GM23338 (cell line): ENCODE data around the gene ACVR1C. TPM values are rescaled to one million over a fixed set of nuclear protein-coding genes. Genes with fewer than 3 reads are reported as not detected.

Experiments
- ATAC-seq: fragments of 200-7000 bp; cut with Tn5 transposase; 3 replicates; pipeline ENCODE4 v1.9.1; 2020
- DNase-seq: peaks from one replicate; pipeline ENCODE4 v3.0.0-alpha.2; 2015; ENCODE audit warnings: low spot score
- H2AFZ ChIP-seq: fragments of 200-600 bp; sonication (generic); 2 replicates; pipeline ENCODE4 v1.8.0; 2016; ENCODE audit warnings: antibody characterized with exemption, mild to moderate bottlenecking, moderate library complexity
- H3F3A ChIP-seq: fragments of 200-600 bp; sonication (generic); replicated peaks from 2 replicates; pipeline ENCODE4 v1.8.0; 2017; ENCODE audit warnings: antibody characterized with exemption, mixed run types, low read depth
- H3K27ac ChIP-seq: fragments of 200-600 bp; sonication (generic); 2 replicates; pipeline ENCODE4 v1.6.1; 2016; ENCODE audit warnings: low read depth
- H3K27me3 ChIP-seq: fragments of 200-600 bp; sonication (generic); 2 replicates; pipeline ENCODE4 v1.8.0; 2016; ENCODE audit warnings: mild to moderate bottlenecking, mixed run types, moderate library complexity; ENCODE audit not compliant: insufficient read depth
- H3K36me3 ChIP-seq: fragments of 200-600 bp; sonication (generic); 2 replicates; pipeline ENCODE4 v1.8.0; 2016; ENCODE audit warnings: mild to moderate bottlenecking; ENCODE audit not compliant: insufficient read depth
- H3K4me1 ChIP-seq: fragments of 200-600 bp; sonication (generic); 2 replicates; pipeline ENCODE4 v1.8.0; 2016; ENCODE audit warnings: mild to moderate bottlenecking, moderate library complexity; ENCODE audit not compliant: insufficient read depth
- H3K4me2 ChIP-seq: fragments of 200-600 bp; sonication (generic); 2 replicates; pipeline ENCODE4 v1.7.1; 2017; ENCODE audit warnings: mixed run types
- H3K4me3 ChIP-seq: fragments of 200-600 bp; sonication (generic); 2 replicates; pipeline ENCODE4 v1.6.1; 2016; ENCODE audit warnings: mixed run types
- H3K79me2 ChIP-seq: fragments of 200-600 bp; sonication (generic); replicated peaks from 2 replicates; pipeline ENCODE4 v1.8.0; 2017; ENCODE audit warnings: mild to moderate bottlenecking; ENCODE audit not compliant: insufficient read depth
- H3K9me2 ChIP-seq: fragments of 200-600 bp; sonication (generic); 2 replicates; pipeline ENCODE4 v1.8.0; 2017; ENCODE audit not compliant: insufficient read depth
- H4K20me1 ChIP-seq: fragments of 200-600 bp; sonication (generic); replicated peaks from 2 replicates; pipeline ENCODE4 v1.8.0; 2017; ENCODE audit warnings: mild to moderate bottlenecking; ENCODE audit not compliant: insufficient read depth
- H3K27ac Mint-ChIP-seq: 2 replicates; pipeline ENCODE4 v1.8.0; 2020; ENCODE audit warnings: inconsistent platforms, mild to moderate bottlenecking, moderate library complexity, mixed read lengths
- H3K27me3 Mint-ChIP-seq: 3 replicates; pipeline ENCODE4 v1.8.0; 2022; ENCODE audit warnings: low read depth, mild to moderate bottlenecking, moderate library complexity, mixed read lengths, inconsistent platforms; ENCODE audit not compliant: insufficient read depth, poor library complexity
- H3K36me3 Mint-ChIP-seq: 3 replicates; pipeline ENCODE4 v1.8.0; 2021; ENCODE audit warnings: low read depth, mild to moderate bottlenecking, inconsistent platforms, moderate library complexity, mixed read lengths
- H3K4me1 Mint-ChIP-seq: 3 replicates; pipeline ENCODE4 v1.8.0; 2020; ENCODE audit warnings: mild to moderate bottlenecking, inconsistent platforms, mixed read lengths
- H3K4me3 Mint-ChIP-seq: 3 replicates; pipeline ENCODE4 v1.8.0; 2021; ENCODE audit warnings: moderate library complexity, mild to moderate bottlenecking, inconsistent platforms, mixed read lengths
- H3K9me3 Mint-ChIP-seq: 3 replicates; pipeline ENCODE4 v1.8.0; 2020; ENCODE audit warnings: moderate library complexity, mild to moderate bottlenecking, inconsistent platforms, mixed read lengths
- CREB1 ChIP-seq: fragments of 250-450 bp; sonication (Bioruptor Pico); IDR thresholded peaks from 2 replicates; pipeline ENCODE4 v1.5.0; 2020; ENCODE audit warnings: low read depth, mild to moderate bottlenecking, moderate library complexity
- EZH2 ChIP-seq: fragments of 200-600 bp; sonication (generic); IDR thresholded peaks from one replicate; pipeline ENCODE4 v1.8.0; 2017; ENCODE audit warnings: antibody characterized with exemption, mild to moderate bottlenecking, low read depth; ENCODE audit not compliant: unreplicated experiment
- EZH2phosphoT487 ChIP-seq: fragments of 200-600 bp; sonication (generic); IDR thresholded peaks from one replicate; pipeline ENCODE4 v1.8.1; 2018; ENCODE audit warnings: antibody characterized with exemption; ENCODE audit not compliant: unreplicated experiment
- JUNB ChIP-seq: IDR thresholded peaks from one replicate; pipeline ENCODE4 v1.6.1; 2016; ENCODE audit warnings: antibody characterized with exemption; ENCODE audit not compliant: unreplicated experiment
- NANOG ChIP-seq: IDR thresholded peaks from 2 replicates; pipeline ENCODE4 v1.6.1; 2016; ENCODE audit warnings: antibody characterized with exemption, borderline replicate concordance
- POLR2AphosphoS5 ChIP-seq: IDR thresholded peaks from 2 replicates; pipeline ENCODE4 v1.6.1; 2016; ENCODE audit warnings: antibody characterized with exemption, low read depth
- STAT1 ChIP-seq: IDR thresholded peaks from one replicate; pipeline ENCODE4 v1.6.1; 2016; ENCODE audit warnings: antibody characterized with exemption; ENCODE audit not compliant: unreplicated experiment
- ZNF114 ChIP-seq: fragments of 250-450 bp; sonication (Bioruptor Pico); IDR thresholded peaks from 2 replicates; pipeline ENCODE4 v1.5.0; 2020; ENCODE audit warnings: mild to moderate bottlenecking, moderate library complexity
- ZNF331 ChIP-seq: fragments of 250-450 bp; sonication (Bioruptor Pico); IDR thresholded peaks from 2 replicates; pipeline ENCODE4 v1.5.0; 2020; ENCODE audit warnings: low read depth, mild to moderate bottlenecking, moderate library complexity
- polyA plus RNA-seq: library from polyadenylated mRNA; unstranded; fragments of >200 nt; fragmentation: Nextera tagmentation; extraction: Ambion mirVana; gene quantifications from 2 replicates; pipeline ENCODE4 v1.2.1, GENCODE V29; 2016
- total RNA-seq: library from RNA; depleted of rRNA; stranded (reverse); fragments of >200 nt; shearing (Covaris generic); gene quantifications from 2 replicates; pipeline ENCODE4 v1.2.3, GENCODE V29; 2014
- TF ChIP-seq, protein P1 (sequence below): IDR thresholded peaks from one replicate; pipeline ENCODE4 v1.6.1; 2018; ENCODE audit warnings: antibody characterized with exemption; ENCODE audit not compliant: unreplicated experiment
- TF ChIP-seq, protein P2 (sequence below), 2 experiments: fragments of 200-600 bp in 1 of 2; sonication (generic) in 1 of 2; conservative IDR thresholded peaks; 2 replicates each; pipeline versions ENCODE4 v1.5.1 to v1.6.1; 2016 to 2017; ENCODE audit warnings: antibody characterized with exemption in 2 of 2, low read depth in 2 of 2, mild to moderate bottlenecking in 2 of 2, moderate library complexity in 1 of 2
- TF ChIP-seq, protein P3 (sequence below): fragments of 250-450 bp; sonication (Bioruptor Pico); IDR thresholded peaks from 2 replicates; pipeline ENCODE4 v1.5.0; 2020; ENCODE audit warnings: mild to moderate bottlenecking, moderate library complexity
- TF ChIP-seq, protein P4 (sequence below): IDR thresholded peaks from 2 replicates; pipeline ENCODE4 v1.6.1; 2016; ENCODE audit warnings: antibody characterized with exemption

Gene ACVR1C
- total and polyA plus RNA-seq, 2 experiments from 2014 or later: 0.61 to 0.94 TPM

DNA sequence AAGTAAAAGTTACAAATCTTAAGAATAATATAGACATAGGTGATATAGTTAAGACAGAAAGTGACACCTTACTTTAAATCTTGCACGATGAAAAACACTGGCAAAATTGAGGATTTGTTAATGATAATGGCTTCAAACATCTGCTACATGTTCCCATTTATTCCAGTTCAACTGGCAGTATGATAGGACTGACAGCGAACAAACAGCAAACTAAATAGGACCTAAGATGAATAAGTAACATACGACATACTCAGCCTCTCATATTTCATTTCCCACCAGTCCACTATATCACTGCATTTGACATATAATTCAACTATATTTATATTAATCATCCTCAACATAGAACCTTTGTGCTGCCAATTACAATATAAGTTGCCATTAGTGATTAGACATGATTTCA is 36.3 kb downstream of the ACVR1C start:
- Mint-ChIP-seq H3K9me3 (no peaks in the 10 kb centered on the region), H3K27me3 (no peaks in the 10 kb centered on the region)

More for the DNA sequence above, 36.3 kb downstream of the ACVR1C start:
- Histone ChIP-seq H3K4me1 (no peaks in the 10 kb centered on the region), H3F3A (no peaks in the 10 kb centered on the region), H3K9me2 (no peaks in the 10 kb centered on the region), H4K20me1 (no peaks in the 10 kb centered on the region), H3K27ac (no peak overlapping the region), H2AFZ (no peak overlapping the region), H3K79me2 (no peaks in the 10 kb centered on the region), H3K4me3 (no peak overlapping the region), H3K4me2 (no peak overlapping the region), H3K36me3 (no peaks in the 10 kb centered on the region), H3K27me3 (no peaks in the 10 kb centered on the region)
- Mint-ChIP-seq H3K27ac (no peak overlapping the region), H3K4me1 (peaks cover 3% of the 10 kb centered on the region; the same call in 2 of the 3 replicates), H3K4me3 (no peak overlapping the region), H3K36me3 (no peaks in the 10 kb centered on the region)
- TF ChIP-seq, protein P1, sequence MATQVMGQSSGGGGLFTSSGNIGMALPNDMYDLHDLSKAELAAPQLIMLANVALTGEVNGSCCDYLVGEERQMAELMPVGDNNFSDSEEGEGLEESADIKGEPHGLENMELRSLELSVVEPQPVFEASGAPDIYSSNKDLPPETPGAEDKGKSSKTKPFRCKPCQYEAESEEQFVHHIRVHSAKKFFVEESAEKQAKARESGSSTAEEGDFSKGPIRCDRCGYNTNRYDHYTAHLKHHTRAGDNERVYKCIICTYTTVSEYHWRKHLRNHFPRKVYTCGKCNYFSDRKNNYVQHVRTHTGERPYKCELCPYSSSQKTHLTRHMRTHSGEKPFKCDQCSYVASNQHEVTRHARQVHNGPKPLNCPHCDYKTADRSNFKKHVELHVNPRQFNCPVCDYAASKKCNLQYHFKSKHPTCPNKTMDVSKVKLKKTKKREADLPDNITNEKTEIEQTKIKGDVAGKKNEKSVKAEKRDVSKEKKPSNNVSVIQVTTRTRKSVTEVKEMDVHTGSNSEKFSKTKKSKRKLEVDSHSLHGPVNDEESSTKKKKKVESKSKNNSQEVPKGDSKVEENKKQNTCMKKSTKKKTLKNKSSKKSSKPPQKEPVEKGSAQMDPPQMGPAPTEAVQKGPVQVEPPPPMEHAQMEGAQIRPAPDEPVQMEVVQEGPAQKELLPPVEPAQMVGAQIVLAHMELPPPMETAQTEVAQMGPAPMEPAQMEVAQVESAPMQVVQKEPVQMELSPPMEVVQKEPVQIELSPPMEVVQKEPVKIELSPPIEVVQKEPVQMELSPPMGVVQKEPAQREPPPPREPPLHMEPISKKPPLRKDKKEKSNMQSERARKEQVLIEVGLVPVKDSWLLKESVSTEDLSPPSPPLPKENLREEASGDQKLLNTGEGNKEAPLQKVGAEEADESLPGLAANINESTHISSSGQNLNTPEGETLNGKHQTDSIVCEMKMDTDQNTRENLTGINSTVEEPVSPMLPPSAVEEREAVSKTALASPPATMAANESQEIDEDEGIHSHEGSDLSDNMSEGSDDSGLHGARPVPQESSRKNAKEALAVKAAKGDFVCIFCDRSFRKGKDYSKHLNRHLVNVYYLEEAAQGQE: no peak
- no peak for TF ChIP-seq EZH2phosphoT487
- TF ChIP-seq STAT1: no peak
- TF ChIP-seq, protein P2, sequence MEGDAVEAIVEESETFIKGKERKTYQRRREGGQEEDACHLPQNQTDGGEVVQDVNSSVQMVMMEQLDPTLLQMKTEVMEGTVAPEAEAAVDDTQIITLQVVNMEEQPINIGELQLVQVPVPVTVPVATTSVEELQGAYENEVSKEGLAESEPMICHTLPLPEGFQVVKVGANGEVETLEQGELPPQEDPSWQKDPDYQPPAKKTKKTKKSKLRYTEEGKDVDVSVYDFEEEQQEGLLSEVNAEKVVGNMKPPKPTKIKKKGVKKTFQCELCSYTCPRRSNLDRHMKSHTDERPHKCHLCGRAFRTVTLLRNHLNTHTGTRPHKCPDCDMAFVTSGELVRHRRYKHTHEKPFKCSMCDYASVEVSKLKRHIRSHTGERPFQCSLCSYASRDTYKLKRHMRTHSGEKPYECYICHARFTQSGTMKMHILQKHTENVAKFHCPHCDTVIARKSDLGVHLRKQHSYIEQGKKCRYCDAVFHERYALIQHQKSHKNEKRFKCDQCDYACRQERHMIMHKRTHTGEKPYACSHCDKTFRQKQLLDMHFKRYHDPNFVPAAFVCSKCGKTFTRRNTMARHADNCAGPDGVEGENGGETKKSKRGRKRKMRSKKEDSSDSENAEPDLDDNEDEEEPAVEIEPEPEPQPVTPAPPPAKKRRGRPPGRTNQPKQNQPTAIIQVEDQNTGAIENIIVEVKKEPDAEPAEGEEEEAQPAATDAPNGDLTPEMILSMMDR (conservative IDR thresholded peaks at IDR 0.05; ENCODE audit: low read depth in 2 of 2): no peak
- no peak for TF ChIP-seq NANOG
- no peak for TF ChIP-seq ZNF331 (CRISPR knock-in tag)
- TF ChIP-seq JUNB: no peak
- TF ChIP-seq POLR2AphosphoS5: no peak
- no peak for TF ChIP-seq EZH2
- TF ChIP-seq, protein P3, sequence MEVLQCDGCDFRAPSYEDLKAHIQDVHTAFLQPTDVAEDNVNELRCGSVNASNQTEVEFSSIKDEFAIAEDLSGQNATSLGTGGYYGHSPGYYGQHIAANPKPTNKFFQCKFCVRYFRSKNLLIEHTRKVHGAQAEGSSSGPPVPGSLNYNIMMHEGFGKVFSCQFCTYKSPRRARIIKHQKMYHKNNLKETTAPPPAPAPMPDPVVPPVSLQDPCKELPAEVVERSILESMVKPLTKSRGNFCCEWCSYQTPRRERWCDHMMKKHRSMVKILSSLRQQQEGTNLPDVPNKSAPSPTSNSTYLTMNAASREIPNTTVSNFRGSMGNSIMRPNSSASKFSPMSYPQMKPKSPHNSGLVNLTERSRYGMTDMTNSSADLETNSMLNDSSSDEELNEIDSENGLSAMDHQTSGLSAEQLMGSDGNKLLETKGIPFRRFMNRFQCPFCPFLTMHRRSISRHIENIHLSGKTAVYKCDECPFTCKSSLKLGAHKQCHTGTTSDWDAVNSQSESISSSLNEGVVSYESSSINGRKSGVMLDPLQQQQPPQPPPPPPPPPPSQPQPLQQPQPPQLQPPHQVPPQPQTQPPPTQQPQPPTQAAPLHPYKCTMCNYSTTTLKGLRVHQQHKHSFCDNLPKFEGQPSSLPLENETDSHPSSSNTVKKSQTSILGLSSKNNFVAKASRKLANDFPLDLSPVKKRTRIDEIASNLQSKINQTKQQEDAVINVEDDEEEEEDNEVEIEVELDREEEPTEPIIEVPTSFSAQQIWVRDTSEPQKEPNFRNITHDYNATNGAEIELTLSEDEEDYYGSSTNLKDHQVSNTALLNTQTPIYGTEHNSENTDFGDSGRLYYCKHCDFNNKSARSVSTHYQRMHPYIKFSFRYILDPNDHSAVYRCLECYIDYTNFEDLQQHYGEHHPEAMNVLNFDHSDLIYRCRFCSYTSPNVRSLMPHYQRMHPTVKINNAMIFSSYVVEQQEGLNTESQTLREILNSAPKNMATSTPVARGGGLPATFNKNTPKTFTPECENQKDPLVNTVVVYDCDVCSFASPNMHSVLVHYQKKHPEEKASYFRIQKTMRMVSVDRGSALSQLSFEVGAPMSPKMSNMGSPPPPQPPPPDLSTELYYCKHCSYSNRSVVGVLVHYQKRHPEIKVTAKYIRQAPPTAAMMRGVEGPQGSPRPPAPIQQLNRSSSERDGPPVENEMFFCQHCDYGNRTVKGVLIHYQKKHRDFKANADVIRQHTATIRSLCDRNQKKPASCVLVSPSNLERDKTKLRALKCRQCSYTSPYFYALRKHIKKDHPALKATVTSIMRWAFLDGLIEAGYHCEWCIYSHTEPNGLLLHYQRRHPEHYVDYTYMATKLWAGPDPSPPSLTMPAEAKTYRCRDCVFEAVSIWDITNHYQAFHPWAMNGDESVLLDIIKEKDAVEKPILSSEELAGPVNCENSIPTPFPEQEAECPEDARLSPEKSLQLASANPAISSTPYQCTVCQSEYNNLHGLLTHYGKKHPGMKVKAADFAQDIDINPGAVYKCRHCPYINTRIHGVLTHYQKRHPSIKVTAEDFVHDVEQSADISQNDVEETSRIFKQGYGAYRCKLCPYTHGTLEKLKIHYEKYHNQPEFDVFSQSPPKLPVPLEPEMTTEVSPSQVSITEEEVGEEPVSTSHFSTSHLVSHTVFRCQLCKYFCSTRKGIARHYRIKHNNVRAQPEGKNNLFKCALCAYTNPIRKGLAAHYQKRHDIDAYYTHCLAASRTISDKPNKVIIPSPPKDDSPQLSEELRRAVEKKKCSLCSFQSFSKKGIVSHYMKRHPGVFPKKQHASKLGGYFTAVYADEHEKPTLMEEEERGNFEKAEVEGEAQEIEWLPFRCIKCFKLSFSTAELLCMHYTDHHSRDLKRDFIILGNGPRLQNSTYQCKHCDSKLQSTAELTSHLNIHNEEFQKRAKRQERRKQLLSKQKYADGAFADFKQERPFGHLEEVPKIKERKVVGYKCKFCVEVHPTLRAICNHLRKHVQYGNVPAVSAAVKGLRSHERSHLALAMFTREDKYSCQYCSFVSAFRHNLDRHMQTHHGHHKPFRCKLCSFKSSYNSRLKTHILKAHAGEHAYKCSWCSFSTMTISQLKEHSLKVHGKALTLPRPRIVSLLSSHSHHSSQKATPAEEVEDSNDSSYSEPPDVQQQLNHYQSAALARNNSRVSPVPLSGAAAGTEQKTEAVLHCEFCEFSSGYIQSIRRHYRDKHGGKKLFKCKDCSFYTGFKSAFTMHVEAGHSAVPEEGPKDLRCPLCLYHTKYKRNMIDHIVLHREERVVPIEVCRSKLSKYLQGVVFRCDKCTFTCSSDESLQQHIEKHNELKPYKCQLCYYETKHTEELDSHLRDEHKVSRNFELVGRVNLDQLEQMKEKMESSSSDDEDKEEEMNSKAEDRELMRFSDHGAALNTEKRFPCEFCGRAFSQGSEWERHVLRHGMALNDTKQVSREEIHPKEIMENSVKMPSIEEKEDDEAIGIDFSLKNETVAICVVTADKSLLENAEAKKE: no peak
- TF ChIP-seq CREB1 (CRISPR knock-in tag): no peak
- TF ChIP-seq, protein P4, sequence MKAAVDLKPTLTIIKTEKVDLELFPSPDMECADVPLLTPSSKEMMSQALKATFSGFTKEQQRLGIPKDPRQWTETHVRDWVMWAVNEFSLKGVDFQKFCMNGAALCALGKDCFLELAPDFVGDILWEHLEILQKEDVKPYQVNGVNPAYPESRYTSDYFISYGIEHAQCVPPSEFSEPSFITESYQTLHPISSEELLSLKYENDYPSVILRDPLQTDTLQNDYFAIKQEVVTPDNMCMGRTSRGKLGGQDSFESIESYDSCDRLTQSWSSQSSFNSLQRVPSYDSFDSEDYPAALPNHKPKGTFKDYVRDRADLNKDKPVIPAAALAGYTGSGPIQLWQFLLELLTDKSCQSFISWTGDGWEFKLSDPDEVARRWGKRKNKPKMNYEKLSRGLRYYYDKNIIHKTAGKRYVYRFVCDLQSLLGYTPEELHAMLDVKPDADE: no peak
- TF ChIP-seq ZNF114 (CRISPR knock-in tag): no peak
- no peak for DNase-seq
- ATAC-seq: no peak
